Measurements from ENCODE around the gene TMEM179.

Gene TMEM179

DNA sequence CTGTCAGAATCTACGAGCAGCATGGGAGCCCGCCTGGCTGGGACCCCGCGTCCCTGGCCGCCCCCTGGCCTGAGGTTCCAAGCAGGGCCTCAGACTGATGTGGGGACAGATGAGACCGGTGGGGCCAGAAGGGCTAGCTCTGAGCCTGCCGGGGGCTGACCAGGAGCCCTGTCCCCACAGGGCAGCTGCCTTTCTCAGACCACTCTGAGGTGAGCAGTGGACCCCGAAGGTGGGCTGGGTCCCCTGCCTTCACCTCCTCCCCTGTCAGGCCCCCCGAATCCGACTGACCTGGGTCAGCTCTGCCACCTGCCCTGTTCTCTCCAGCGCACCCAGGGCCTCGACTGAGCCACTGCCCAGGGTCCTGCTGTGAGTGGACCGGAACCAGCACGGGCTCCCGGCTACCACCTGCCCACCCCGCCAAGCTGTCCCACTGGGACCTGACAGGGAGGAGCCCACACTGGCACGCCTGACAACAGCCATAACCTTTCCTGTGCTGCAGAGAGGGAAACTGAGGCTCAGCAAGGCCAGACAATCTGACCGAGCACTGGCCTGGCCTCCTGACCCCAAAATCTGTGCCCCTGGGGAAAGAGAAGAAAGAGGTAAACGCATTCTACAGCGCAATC is 29.7 kb upstream of the TMEM179 start:
- TF ChIP-seq POLR2AphosphoS5 (IDR thresholded peaks at IDR 0.05; ENCODE audit: borderline replicate concordance, low read depth, low read length) (no peak), EZH2 (IDR thresholded peaks at IDR 0.05) (no peak), FOXP2 (optimal IDR thresholded peaks at IDR 0.05; ENCODE audit: control extremely low read depth, extremely low read length, insufficient read depth) (no peak)
- DNase-seq (ENCODE audit: low read depth, low spot score): no peak
- no peaks in the 10 kb centered on the region for H3K36me3 ChIP-seq (ENCODE audit: insufficient read depth, low read length)
- no peak overlapping the region for H3K4me3 ChIP-seq
- H3K9me3 ChIP-seq (ENCODE audit: low read depth, low read length): no peaks in the 10 kb centered on the region
- no peak overlapping the region for H3K9ac ChIP-seq (ENCODE audit: insufficient read length)
- no peak overlapping the region for H3K27ac ChIP-seq

DNA sequence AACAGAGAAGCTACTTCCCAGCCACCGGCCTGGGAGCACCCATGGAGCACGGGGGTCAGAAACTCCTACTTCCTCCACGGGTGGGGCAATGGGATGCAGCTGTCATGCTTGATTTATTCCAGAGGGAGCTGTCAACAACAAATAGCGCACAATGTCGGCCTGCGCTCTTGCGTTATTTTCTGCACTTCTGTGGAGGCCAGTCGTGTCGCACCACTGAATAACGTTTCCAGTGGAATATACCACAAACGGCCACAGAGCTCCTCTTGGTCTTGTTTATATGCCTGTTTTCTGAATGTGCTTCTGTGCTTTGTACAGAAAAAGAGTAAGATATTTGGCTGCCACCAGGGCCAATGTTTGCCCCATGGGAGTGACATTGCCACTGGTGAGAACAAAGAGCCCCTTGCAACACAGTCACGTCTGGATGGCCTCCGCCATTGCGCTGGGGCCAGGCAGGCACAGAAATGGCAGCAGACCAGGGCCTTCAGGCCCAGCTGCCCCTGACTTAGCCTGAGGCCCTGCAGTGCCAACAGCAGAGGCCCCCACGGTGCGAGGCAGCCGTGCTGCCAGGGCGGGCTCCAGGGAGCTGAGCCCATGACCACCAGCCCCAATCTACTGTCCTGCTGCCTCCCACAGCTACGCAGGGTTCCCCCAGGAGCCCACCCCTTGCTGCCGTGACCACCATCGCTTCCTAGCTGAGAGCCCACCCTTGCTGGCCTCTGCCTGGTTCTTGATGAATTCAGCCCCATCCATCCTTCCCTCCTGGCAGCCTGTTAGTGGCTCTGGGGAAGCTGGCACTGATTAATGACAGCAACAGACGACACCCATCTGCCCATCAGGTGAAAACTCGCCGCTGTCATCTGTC is 28.9 kb upstream of the TMEM179 start:
- TF ChIP-seq EZH2 (IDR thresholded peaks at IDR 0.05) (no peak), POLR2AphosphoS5 (IDR thresholded peaks at IDR 0.05; ENCODE audit: borderline replicate concordance, low read depth, low read length) (no peak), FOXP2 (optimal IDR thresholded peaks at IDR 0.05; ENCODE audit: control extremely low read depth, extremely low read length, insufficient read depth) (no peak)
- Histone ChIP-seq H3K9me3 (ENCODE audit: low read depth, low read length) (no peaks in the 10 kb centered on the region), H3K36me3 (ENCODE audit: insufficient read depth, low read length) (no peaks in the 10 kb centered on the region), H3K4me3 (no peak overlapping the region), H3K27ac (no peak overlapping the region), H3K9ac (ENCODE audit: insufficient read length) (no peak overlapping the region)
- no peak for DNase-seq (ENCODE audit: low read depth, low spot score)

DNA sequence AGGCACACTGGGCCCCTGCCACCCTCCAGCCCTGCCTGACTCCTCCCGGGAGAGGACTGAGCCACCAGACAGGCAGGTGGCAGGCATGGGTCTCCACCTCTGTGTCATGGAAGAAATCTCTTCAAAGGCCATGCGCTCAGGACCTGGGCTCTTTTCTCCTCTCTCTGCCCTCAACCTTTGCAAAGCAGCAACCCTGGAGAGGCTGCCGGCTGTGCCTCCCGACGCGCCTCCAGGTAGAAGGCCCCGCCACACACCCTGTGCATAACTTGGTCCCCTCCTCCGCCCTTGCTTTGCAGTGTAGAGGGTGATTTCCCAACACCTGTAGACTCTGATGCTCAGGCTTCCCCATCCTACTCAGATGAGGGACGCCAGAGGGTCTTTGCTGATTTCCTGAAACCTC is 28.2 kb upstream of the TMEM179 start:
- Histone ChIP-seq H3K9me3 (ENCODE audit: low read depth, low read length) (no peaks in the 10 kb centered on the region), H3K27ac (no peak overlapping the region), H3K36me3 (ENCODE audit: insufficient read depth, low read length) (no peaks in the 10 kb centered on the region), H3K9ac (ENCODE audit: insufficient read length) (no peak overlapping the region), H3K4me3 (no peak overlapping the region)
- no peak for TF ChIP-seq EZH2 (IDR thresholded peaks at IDR 0.05)
- no peak for DNase-seq (ENCODE audit: low read depth, low spot score)

DNA sequence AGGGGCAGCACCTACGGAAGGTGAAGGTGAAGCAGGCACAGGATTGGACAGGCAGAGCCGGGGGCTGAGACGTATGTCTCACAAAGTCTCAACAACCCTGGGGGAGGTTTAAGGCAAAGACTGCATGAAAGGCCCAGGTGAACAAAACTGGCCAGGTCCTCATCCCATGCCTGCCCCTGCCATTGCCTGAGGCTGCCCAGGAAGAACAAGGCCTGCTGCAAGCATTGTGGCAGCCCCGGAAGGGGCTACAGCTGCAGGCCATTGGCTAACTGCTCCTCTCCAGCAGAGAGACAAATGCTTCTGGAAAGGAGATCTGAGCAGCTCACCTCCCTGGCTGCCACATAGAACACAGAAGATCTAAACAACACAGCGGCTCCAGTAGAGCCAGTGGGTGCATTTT is 20.4 kb upstream of the TMEM179 start:
- no peak overlapping the region for H3K9ac ChIP-seq (ENCODE audit: insufficient read length)
- no peaks in the 10 kb centered on the region for H3K36me3 ChIP-seq (ENCODE audit: insufficient read depth, low read length)
- no peak for DNase-seq (ENCODE audit: low read depth, low spot score)
- H3K4me3 ChIP-seq: no peak overlapping the region
- TF ChIP-seq EZH2 (IDR thresholded peaks at IDR 0.05) (no peak), POLR2AphosphoS5 (IDR thresholded peaks at IDR 0.05; ENCODE audit: borderline replicate concordance, low read depth, low read length) (no peak), FOXP2 (optimal IDR thresholded peaks at IDR 0.05; ENCODE audit: control extremely low read depth, extremely low read length, insufficient read depth) (no peak)
- H3K9me3 ChIP-seq (ENCODE audit: low read depth, low read length): no peaks in the 10 kb centered on the region
- H3K27ac ChIP-seq: no peak overlapping the region

DNA sequence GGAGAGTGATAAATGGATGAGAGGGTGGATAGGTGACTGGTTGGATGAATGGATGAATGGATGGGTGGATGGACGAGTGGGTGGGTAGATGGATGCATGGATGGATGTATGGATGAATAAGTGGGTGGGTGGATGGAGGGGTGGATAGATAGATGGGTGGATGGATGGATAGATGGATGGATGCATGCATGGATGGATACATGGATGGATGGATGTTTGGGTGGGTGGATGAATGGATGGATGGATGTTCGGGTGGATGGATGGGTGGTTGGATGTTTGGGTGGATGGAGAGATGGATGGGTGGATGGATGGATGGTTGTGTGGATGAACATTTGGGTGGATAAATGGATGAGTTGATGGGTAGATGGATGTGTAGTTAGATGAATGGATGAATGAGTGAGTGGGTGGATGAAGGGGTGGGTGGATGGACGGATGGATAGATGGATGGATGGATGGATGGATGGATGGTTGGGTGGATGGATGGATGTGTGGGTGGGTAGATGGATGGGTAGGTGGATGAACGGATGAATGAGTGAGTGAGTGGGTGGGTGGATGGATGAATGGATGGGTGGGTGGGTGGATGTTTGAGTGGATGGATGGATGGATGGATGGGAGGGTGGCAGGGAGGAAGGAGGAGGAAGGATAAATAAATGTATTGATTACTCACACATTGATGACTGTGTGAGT is 9.7 kb upstream of the TMEM179 start:
- H3K36me3 ChIP-seq (ENCODE audit: insufficient read depth, low read length): no peaks in the 10 kb centered on the region
- no peak for TF ChIP-seq POLR2AphosphoS5 (IDR thresholded peaks at IDR 0.05; ENCODE audit: borderline replicate concordance, low read depth, low read length)
- no peak for TF ChIP-seq EZH2 (IDR thresholded peaks at IDR 0.05)
- no peak for TF ChIP-seq FOXP2 (optimal IDR thresholded peaks at IDR 0.05; ENCODE audit: control extremely low read depth, extremely low read length, insufficient read depth)
- H3K4me3 ChIP-seq: no peak overlapping the region
- no peak overlapping the region for H3K27ac ChIP-seq
- no peaks in the 10 kb centered on the region for H3K9me3 ChIP-seq (ENCODE audit: low read depth, low read length)
- DNase-seq (ENCODE audit: low read depth, low spot score): no peak
- H3K9ac ChIP-seq (ENCODE audit: insufficient read length): no peak overlapping the region

DNA sequence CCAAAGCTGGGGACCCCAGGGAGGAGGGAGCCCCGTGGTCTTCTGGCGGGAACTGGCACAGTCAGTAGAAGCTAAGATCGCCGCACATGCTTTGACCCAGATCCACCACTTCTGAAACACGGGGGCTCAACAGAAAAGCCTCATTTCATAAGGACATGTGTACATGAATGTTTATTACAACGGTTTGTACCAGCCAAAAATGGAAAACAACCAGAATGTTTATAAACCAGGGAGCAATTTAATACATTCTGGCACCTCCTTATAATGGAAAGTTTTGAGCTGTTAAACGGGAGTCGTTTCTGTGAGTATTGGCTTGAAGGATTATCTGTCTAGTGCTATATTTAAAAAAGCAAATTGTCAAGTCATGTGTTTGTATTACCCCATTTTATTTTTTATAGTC is 7.3 kb upstream of the TMEM179 start:
- no peak for DNase-seq (ENCODE audit: low read depth, low spot score)
- no peaks in the 10 kb centered on the region for H3K36me3 ChIP-seq (ENCODE audit: insufficient read depth, low read length)
- no peak overlapping the region for H3K4me3 ChIP-seq
- H3K9ac ChIP-seq (ENCODE audit: insufficient read length): no peak overlapping the region
- no peaks in the 10 kb centered on the region for H3K9me3 ChIP-seq (ENCODE audit: low read depth, low read length)
- no peak for TF ChIP-seq FOXP2 (optimal IDR thresholded peaks at IDR 0.05; ENCODE audit: control extremely low read depth, extremely low read length, insufficient read depth)
- TF ChIP-seq EZH2 (IDR thresholded peaks at IDR 0.05): no peak
- no peak for TF ChIP-seq POLR2AphosphoS5 (IDR thresholded peaks at IDR 0.05; ENCODE audit: borderline replicate concordance, low read depth, low read length)
- H3K27ac ChIP-seq: no peak overlapping the region

DNA sequence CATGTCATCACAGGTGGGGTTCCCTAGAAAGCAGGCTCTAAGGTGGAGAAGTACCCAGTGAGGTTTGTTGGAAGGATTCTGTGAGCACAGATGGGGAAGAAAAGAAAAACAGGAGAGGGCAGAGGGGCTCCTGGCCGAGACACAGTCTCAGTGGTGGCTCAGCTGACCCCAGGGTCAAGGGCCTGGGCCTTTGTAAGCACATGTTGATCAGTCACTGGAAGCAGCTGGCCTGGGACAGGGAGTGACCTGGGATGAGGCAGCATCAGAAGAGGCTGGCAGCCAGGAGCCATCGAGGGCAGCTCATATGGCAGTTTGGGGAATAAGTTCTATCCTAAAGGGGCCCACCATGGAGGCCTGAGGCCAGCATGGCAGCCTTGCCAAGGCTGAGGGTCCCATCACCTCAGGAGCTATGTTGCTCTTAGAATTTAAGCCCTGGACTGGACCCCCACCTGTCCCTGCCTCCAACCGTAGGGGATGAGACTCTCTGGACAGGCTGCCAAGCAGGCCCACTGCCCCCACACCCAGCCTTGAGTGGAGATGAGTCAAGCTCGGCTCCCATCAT is 6.3 kb upstream of the TMEM179 start:
- TF ChIP-seq POLR2AphosphoS5 (IDR thresholded peaks at IDR 0.05; ENCODE audit: borderline replicate concordance, low read depth, low read length): no peak
- Histone ChIP-seq H3K9ac (ENCODE audit: insufficient read length) (no peak overlapping the region), H3K27ac (no peak overlapping the region), H3K4me3 (no peak overlapping the region), H3K36me3 (ENCODE audit: insufficient read depth, low read length) (no peaks in the 10 kb centered on the region), H3K9me3 (ENCODE audit: low read depth, low read length) (no peaks in the 10 kb centered on the region)
- no peak for DNase-seq (ENCODE audit: low read depth, low spot score)

DNA sequence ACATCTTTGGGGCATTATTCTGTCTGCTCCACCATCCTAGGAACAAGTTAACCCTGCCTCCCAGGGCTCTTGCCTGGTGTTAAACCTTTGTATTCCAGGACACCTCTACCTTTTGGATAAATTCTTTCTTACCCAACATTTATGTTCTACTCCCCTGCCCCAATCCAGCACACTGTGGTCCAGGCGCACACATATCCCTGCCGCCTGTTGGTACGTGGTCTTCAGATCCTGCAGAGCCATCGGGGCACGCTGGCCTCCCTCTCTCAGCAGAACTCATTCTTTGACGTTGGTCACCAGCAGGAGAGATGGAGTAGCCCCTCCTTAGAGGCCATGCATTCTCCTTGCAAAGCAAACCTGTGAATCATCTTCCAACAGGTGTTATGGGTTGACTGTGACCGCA is 5.1 kb upstream of the TMEM179 start:
- no peak overlapping the region for H3K9ac ChIP-seq (ENCODE audit: insufficient read length)
- no peak for TF ChIP-seq FOXP2 (optimal IDR thresholded peaks at IDR 0.05; ENCODE audit: control extremely low read depth, extremely low read length, insufficient read depth)
- TF ChIP-seq POLR2AphosphoS5 (IDR thresholded peaks at IDR 0.05; ENCODE audit: borderline replicate concordance, low read depth, low read length): no peak
- no peak for TF ChIP-seq EZH2 (IDR thresholded peaks at IDR 0.05)
- DNase-seq (ENCODE audit: low read depth, low spot score): no peak

More for the DNA sequence above, 5.1 kb upstream of the TMEM179 start:
- Histone ChIP-seq H3K9me3 (ENCODE audit: low read depth, low read length) (no peaks in the 10 kb centered on the region), H3K27ac (no peak overlapping the region), H3K36me3 (ENCODE audit: insufficient read depth, low read length) (no peaks in the 10 kb centered on the region), H3K4me3 (no peak overlapping the region)
